ENCODE results near the gene VSX1. TPM values are rescaled to one million over a fixed set of nuclear protein-coding genes. Genes with fewer than 3 reads are reported as not detected.

Gene VSX1
- total RNA-seq, 1 donor from 2014 or later: not detected

GRCh38 chr20:25050082-25050481 lies 31.9 kb downstream of the VSX1 start:
- ChIA-PET CTCF (no interaction called here), POLR2A (interaction anchor here (1.2 to 1.8 kb wide), 3 partner anchors 8 to 14 kb away, joined by 3 to 7 read pairs (median 4); partner anchors contain the start of gene ACSS1)
- H3K36me3 Mint-ChIP-seq (ENCODE audit: low read depth): peaks cover 40% of the 10 kb centered on the region
- no peaks in the 10 kb centered on the region for H3K27me3 Mint-ChIP-seq
- ATAC-seq (ENCODE audit: low read depth) (no peak), DNase-seq (no peak)
- no peak overlapping the region for H3K4me3 Mint-ChIP-seq
- intact Hi-C loops (cut with micrococcal nuclease): no loop called here
- H3K9me3 Mint-ChIP-seq: no peaks in the 10 kb centered on the region
- H3K4me1 Mint-ChIP-seq: peaks cover 71% of the 10 kb centered on the region
- TF ChIP-seq CTCF (IDR thresholded peaks at IDR 0.05): no peak
- peak overlapping the region; percentile 74 for H3K27ac Mint-ChIP-seq

GRCh38 chr20:25049261-25050060 lies 32.5 kb downstream of the VSX1 start:
- H3K4me3 Mint-ChIP-seq: no peak overlapping the region
- H3K27ac Mint-ChIP-seq: no peak overlapping the region
- POLR2A ChIA-PET: interaction anchor here (1.2 to 1.8 kb wide), 3 partner anchors 9 to 13 kb away, joined by 3 to 7 read pairs (median 4); partner anchors contain the start of gene ACSS1
- peaks cover 34% of the 10 kb centered on the region for H3K36me3 Mint-ChIP-seq (ENCODE audit: low read depth)
- DNase-seq (no peak), ATAC-seq (ENCODE audit: low read depth) (no peak)
- H3K9me3 Mint-ChIP-seq: no peaks in the 10 kb centered on the region
- no peak for TF ChIP-seq CTCF (IDR thresholded peaks at IDR 0.05)
- intact Hi-C loops (cut with micrococcal nuclease): no loop called here
- H3K4me1 Mint-ChIP-seq: peaks cover 70% of the 10 kb centered on the region
- CTCF ChIA-PET: no interaction called here
- no peaks in the 10 kb centered on the region for H3K27me3 Mint-ChIP-seq

- no peak for ATAC-seq (ENCODE audit: low read depth)
- H3K9me3 Mint-ChIP-seq: no peaks in the 10 kb centered on the region
- no peak for DNase-seq
- intact Hi-C loops (cut with micrococcal nuclease): no loop called here
- peaks cover 69% of the 10 kb centered on the region for H3K4me1 Mint-ChIP-seq
- H3K4me3 Mint-ChIP-seq: no peak overlapping the region
- no peak overlapping the region for H3K27ac Mint-ChIP-seq
- ChIA-PET CTCF (no interaction called here), POLR2A (no interaction called here)
- H3K27me3 Mint-ChIP-seq: no peaks in the 10 kb centered on the region
- peaks cover 34% of the 10 kb centered on the region for H3K36me3 Mint-ChIP-seq (ENCODE audit: low read depth)
- no peak for TF ChIP-seq CTCF (IDR thresholded peaks at IDR 0.05)
These were observed 33.4 kb downstream of the VSX1 start for GRCh38 chr20:25048519-25048952.

- no peak for ATAC-seq (ENCODE audit: low read depth)
- Mint-ChIP-seq H3K27me3 (no peaks in the 10 kb centered on the region), H3K4me3 (no peak overlapping the region), H3K36me3 (ENCODE audit: low read depth) (peaks cover 34% of the 10 kb centered on the region), H3K27ac (no peak overlapping the region), H3K9me3 (no peaks in the 10 kb centered on the region), H3K4me1 (peaks cover 69% of the 10 kb centered on the region)
- DNase-seq: no peak
- ChIA-PET POLR2A (no interaction called here), CTCF (no interaction called here)
- intact Hi-C loops (cut with micrococcal nuclease): no loop called here
- TF ChIP-seq CTCF (IDR thresholded peaks at IDR 0.05): no peak
These were observed 34.2 kb downstream of the VSX1 start for GRCh38 chr20:25047766-25048165.

- no peaks in the 10 kb centered on the region for H3K9me3 Mint-ChIP-seq
- H3K4me3 Mint-ChIP-seq: no peak overlapping the region
- intact Hi-C loops (cut with micrococcal nuclease): no loop called here
- H3K4me1 Mint-ChIP-seq: peaks cover 69% of the 10 kb centered on the region
- POLR2A ChIA-PET: interaction anchor here (5.3 kb wide), 1 partner anchor 11 kb away, joined by 54 read pairs; the partner anchor contains the start of gene ACSS1
- peaks cover 33% of the 10 kb centered on the region for H3K36me3 Mint-ChIP-seq (ENCODE audit: low read depth)
- no peaks in the 10 kb centered on the region for H3K27me3 Mint-ChIP-seq
- ATAC-seq (ENCODE audit: low read depth) (no peak), DNase-seq (no peak)
- CTCF ChIA-PET: no interaction called here
- TF ChIP-seq CTCF (IDR thresholded peaks at IDR 0.05): no peak
- H3K27ac Mint-ChIP-seq: no peak overlapping the region
These were observed 34.9 kb downstream of the VSX1 start for GRCh38 chr20:25046736-25047666.

All from activated B cell treated with CpG ODN at 0.5 μM for 24 hours (primary cell).